Neuronal stem cell (in vitro differentiated cells): Measurements from ENCODE around the gene CNOT6.

Source experiments
- DNase-seq: peaks from one replicate; pipeline ENCODE4 v3.0.0-alpha.2; 2013; ENCODE audit warnings: low spot score
- H2AFZ ChIP-seq: one replicate; pipeline ENCODE4 v1.6.1; 2013; ENCODE audit warnings: mild to moderate bottlenecking, low read length, inconsistent platforms
- H2AK5ac ChIP-seq: 2 replicates; pipeline ENCODE4 v1.6.1; 2013; ENCODE audit warnings: low read depth, mild to moderate bottlenecking, inconsistent platforms, low read length, moderate library complexity, mixed read lengths
- H2BK120ac ChIP-seq: 2 replicates; pipeline ENCODE4 v1.6.1; 2013; ENCODE audit warnings: low read depth, mild to moderate bottlenecking, inconsistent platforms, low read length, moderate library complexity, mixed read lengths
- H2BK12ac ChIP-seq: one replicate; pipeline ENCODE4 v1.6.1; 2013; ENCODE audit warnings: low read length, inconsistent platforms
- H2BK15ac ChIP-seq: 2 replicates; pipeline ENCODE4 v1.6.1; 2013; ENCODE audit warnings: mild to moderate bottlenecking, low read length, inconsistent platforms, mixed read lengths
- H2BK5ac ChIP-seq: one replicate; pipeline ENCODE4 v1.6.1; 2013; ENCODE audit warnings: inconsistent platforms, mild to moderate bottlenecking, low read length, moderate library complexity
- H3K14ac ChIP-seq: one replicate; pipeline ENCODE4 v1.6.1; 2013; ENCODE audit warnings: low read length, inconsistent platforms
- H3K18ac ChIP-seq: 2 replicates; pipeline ENCODE4 v1.6.1; 2013; ENCODE audit warnings: low read length, inconsistent platforms
- H3K23ac ChIP-seq: 2 replicates; pipeline ENCODE4 v1.6.1; 2013; ENCODE audit warnings: low read depth, mild to moderate bottlenecking, mixed read lengths, low read length, inconsistent platforms; ENCODE audit not compliant: poor library complexity
- H3K27ac ChIP-seq: replicated peaks from 3 replicates; pipeline ENCODE4 v1.5.1; 2013; ENCODE audit warnings: low read length, inconsistent platforms
- H3K27me3 ChIP-seq, 3 experiments: 2 replicates each; pipeline ENCODE4 v1.6.1; 2013; ENCODE audit warnings: low read length in 3 of 3, mild to moderate bottlenecking in 2 of 3, inconsistent platforms in 1 of 3, low read depth in 1 of 3, mixed read lengths in 1 of 3, moderate library complexity in 1 of 3; ENCODE audit not compliant: control insufficient read depth in 3 of 3, insufficient read depth in 3 of 3
- H3K36me3 ChIP-seq, 2 donors: replicated peaks in 1 of 2; 2 replicates each; pipeline ENCODE4 v1.6.1; 2013; ENCODE audit warnings: low read length in 2 of 2; ENCODE audit not compliant: control insufficient read depth in 2 of 2, insufficient read depth in 2 of 2
- H3K4ac ChIP-seq: 2 replicates; pipeline ENCODE4 v1.6.1; 2013; ENCODE audit warnings: inconsistent platforms, mild to moderate bottlenecking, low read length, moderate library complexity
- H3K4me1 ChIP-seq, 2 donors: 1 replicate in 1 of 2; 2 replicates in 1 of 2; pipeline ENCODE4 v1.6.1; 2013; ENCODE audit warnings: low read length in 2 of 2, low read depth in 1 of 2; ENCODE audit not compliant: control insufficient read depth in 2 of 2, insufficient read depth in 1 of 2
- H3K4me2 ChIP-seq: one replicate; pipeline ENCODE4 v1.6.1; 2013; ENCODE audit warnings: mild to moderate bottlenecking, low read length, inconsistent platforms; ENCODE audit not compliant: insufficient read depth, poor library complexity, severe bottlenecking
- H3K4me3 ChIP-seq, 2 donors: 2 replicates each; pipeline ENCODE4 v1.5.1; 2013; ENCODE audit warnings: low read length in 2 of 2, mild to moderate bottlenecking in 2 of 2, inconsistent platforms in 1 of 2, moderate library complexity in 1 of 2
- H3K79me1 ChIP-seq: one replicate; pipeline ENCODE4 v1.6.1; 2013; ENCODE audit warnings: low read depth, mild to moderate bottlenecking, inconsistent platforms, low read length, moderate library complexity
- H3K9ac ChIP-seq: one replicate; pipeline ENCODE4 v1.6.1; 2013; ENCODE audit warnings: mild to moderate bottlenecking, low read depth, low read length, inconsistent platforms; ENCODE audit not compliant: poor library complexity
- H3K9me3 ChIP-seq, 2 donors: replicated peaks in 1 of 2; 2 replicates each; pipeline versions ENCODE3 to v1.6.1; 2013; ENCODE audit warnings: low read length in 2 of 2, mild to moderate bottlenecking in 2 of 2, inconsistent platforms in 1 of 2, low read depth in 1 of 2, mixed read lengths in 1 of 2, moderate library complexity in 1 of 2; ENCODE audit not compliant: control insufficient read depth in 2 of 2, insufficient read depth in 1 of 2
- H4K8ac ChIP-seq: one replicate; pipeline ENCODE4 v1.6.1; 2013; ENCODE audit warnings: low read depth, mild to moderate bottlenecking, inconsistent platforms, low read length, moderate library complexity
- H4K91ac ChIP-seq: one replicate; pipeline ENCODE4 v1.6.1; 2013; ENCODE audit warnings: low read length, low read depth, mild to moderate bottlenecking, inconsistent platforms; ENCODE audit not compliant: poor library complexity
- WGBS, 2 donors: extraction: QIAGEN DNeasy Blood & Tissue Kit; methylation state at CpG; one replicate each; pipeline ENCODE4 v1.1.7; 2013; ENCODE audit warnings: missing lambda C conversion rate in 2 of 2, mixed read lengths in 1 of 2; ENCODE audit not compliant: insufficient read length in 2 of 2, insufficient replicate concordance in 1 of 2; ENCODE audit errors: extremely low coverage in 2 of 2; 5-methylcytosine and 5-hydroxymethylcytosine counted together

The CNOT6 gene

DNA sequence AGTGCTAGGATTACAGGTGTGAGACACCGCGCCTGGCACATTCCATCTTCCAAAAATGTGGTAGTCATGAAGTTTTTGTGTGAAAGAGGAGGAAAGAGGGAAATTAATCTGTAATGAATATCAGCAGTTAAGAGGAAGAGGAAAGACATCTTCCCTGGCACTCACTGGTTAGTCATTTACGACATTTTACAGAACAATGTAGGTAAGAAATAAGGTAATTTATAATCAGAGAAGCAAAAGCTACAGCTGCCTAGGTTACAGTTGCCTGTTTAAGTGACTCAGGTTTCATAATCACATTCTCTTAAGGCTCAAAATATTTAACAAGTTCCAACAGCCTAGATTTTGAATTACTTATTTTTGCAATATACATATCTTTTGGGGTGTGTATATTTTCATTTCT is 26.9 kb downstream of the CNOT6 start:
- no peak overlapping the region for H3K9ac ChIP-seq
- no peak overlapping the region for H3K4me3 ChIP-seq
- no peak overlapping the region for H2AFZ ChIP-seq
- no peak overlapping the region for H3K4ac ChIP-seq
- H3K18ac ChIP-seq, result no peak overlapping the region
- no peaks in the 10 kb centered on the region for H3K27me3 ChIP-seq
- no peak overlapping the region for H4K8ac ChIP-seq
- no peak overlapping the region for H2BK5ac ChIP-seq
- no peak overlapping the region for H2BK15ac ChIP-seq
- no peak overlapping the region for H2BK12ac ChIP-seq
- peaks cover 0 to 42% of the 10 kb centered on the region in 2 donors for H3K36me3 ChIP-seq
- no peak for DNase-seq
- peaks cover 2 to 11% of the 10 kb centered on the region in 2 donors for H3K4me1 ChIP-seq
- no peak overlapping the region for H2AK5ac ChIP-seq
- peaks cover 3% of the 10 kb centered on the region for H3K79me1 ChIP-seq
- H3K27ac ChIP-seq, result no peak overlapping the region
- no peaks in the 10 kb centered on the region for H3K9me3 ChIP-seq
- H3K4me2 ChIP-seq, result no peak overlapping the region
- H3K14ac ChIP-seq, result no peak overlapping the region
- no peak overlapping the region for H3K23ac ChIP-seq
- no peak overlapping the region for H4K91ac ChIP-seq
- no peak overlapping the region for H2BK120ac ChIP-seq
- WGBS, 2 donors, result no CpG with 5 or more reads among the region's 3 CpGs

DNA sequence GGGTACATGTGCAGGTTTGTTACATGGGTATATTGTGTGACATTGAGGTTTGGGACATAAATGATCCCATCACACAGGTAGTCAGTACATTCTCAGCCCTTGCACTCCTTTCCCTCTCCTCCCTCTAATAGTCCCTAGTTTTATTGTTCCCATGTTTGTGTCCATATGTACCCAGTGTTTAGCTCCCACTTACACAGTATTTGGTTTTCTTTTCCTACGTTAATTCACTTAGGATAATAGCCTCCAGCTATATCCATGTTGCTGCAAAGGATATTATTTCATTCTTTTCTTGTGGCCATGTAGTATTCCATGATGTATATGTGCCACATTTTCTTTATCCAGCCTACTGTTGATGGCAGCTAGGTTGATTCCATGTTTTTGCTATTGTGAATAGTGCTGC is 27.4 kb downstream of the CNOT6 start:
- Histone ChIP-seq H3K18ac (no peak overlapping the region), H3K79me1 (peaks cover 5% of the 10 kb centered on the region), H2BK15ac (no peak overlapping the region), H3K4me1 (peaks cover 2 to 13% of the 10 kb centered on the region in 2 donors), H3K27ac (no peak overlapping the region), H4K91ac (no peak overlapping the region), H2BK120ac (no peak overlapping the region), H3K14ac (no peak overlapping the region), H4K8ac (no peak overlapping the region), H3K27me3 (no peaks in the 10 kb centered on the region), H3K4me3 (no peak overlapping the region), H2AK5ac (no peak overlapping the region), H2BK12ac (no peak overlapping the region), H2AFZ (no peak overlapping the region), H3K4me2 (no peak overlapping the region), H3K23ac (no peak overlapping the region), H3K9ac (no peak overlapping the region), H3K36me3 (peaks cover 0 to 43% of the 10 kb centered on the region in 2 donors), H2BK5ac (no peak overlapping the region), H3K9me3 (no peaks in the 10 kb centered on the region), H3K4ac (no peak overlapping the region)
- DNase-seq, result no peak
- no CpG with 5 or more reads among the region's 1 CpG for WGBS, 2 donors

DNA sequence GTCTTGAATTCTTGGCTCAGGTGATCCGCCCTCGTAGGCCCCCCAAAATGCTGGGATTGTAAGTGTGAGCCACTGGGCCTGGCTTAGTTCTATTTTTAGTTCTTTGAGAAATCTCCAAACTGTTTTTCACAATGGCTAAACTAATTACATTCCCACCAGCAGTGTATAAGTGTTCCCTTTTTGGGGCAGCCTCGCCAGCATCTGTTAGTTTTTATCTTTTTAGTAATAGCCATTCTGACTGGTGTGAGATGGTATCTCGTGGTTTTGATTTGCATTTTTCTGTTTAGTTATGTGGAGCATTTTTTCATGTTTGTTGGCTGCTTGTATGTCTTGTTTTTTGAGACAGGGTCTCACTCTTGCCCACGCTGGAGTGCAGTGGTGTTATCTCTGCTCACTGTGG is 28.2 kb downstream of the CNOT6 start:
- Histone ChIP-seq H3K4ac (no peak overlapping the region), H3K36me3 (peaks cover 0 to 46% of the 10 kb centered on the region in 2 donors), H2BK12ac (no peak overlapping the region), H3K18ac (no peak overlapping the region), H2AFZ (no peak overlapping the region), H2AK5ac (no peak overlapping the region), H4K8ac (no peak overlapping the region), H2BK5ac (no peak overlapping the region), H3K23ac (no peak overlapping the region), H3K14ac (no peak overlapping the region), H3K9ac (no peak overlapping the region), H3K9me3 (peaks cover 0 to under 1% of the 10 kb centered on the region in 2 donors), H3K4me1 (peaks cover 2 to 13% of the 10 kb centered on the region in 2 donors), H3K27ac (no peak overlapping the region), H2BK120ac (no peak overlapping the region), H3K4me3 (no peak overlapping the region), H2BK15ac (no peak overlapping the region), H3K27me3 (no peaks in the 10 kb centered on the region), H4K91ac (no peak overlapping the region), H3K4me2 (no peak overlapping the region), H3K79me1 (peaks cover 5% of the 10 kb centered on the region)
- no CpG with 5 or more reads among the region's 5 CpGs for whole genome bisulfite sequencing, 2 donors
- DNase-seq, result no peak

DNA sequence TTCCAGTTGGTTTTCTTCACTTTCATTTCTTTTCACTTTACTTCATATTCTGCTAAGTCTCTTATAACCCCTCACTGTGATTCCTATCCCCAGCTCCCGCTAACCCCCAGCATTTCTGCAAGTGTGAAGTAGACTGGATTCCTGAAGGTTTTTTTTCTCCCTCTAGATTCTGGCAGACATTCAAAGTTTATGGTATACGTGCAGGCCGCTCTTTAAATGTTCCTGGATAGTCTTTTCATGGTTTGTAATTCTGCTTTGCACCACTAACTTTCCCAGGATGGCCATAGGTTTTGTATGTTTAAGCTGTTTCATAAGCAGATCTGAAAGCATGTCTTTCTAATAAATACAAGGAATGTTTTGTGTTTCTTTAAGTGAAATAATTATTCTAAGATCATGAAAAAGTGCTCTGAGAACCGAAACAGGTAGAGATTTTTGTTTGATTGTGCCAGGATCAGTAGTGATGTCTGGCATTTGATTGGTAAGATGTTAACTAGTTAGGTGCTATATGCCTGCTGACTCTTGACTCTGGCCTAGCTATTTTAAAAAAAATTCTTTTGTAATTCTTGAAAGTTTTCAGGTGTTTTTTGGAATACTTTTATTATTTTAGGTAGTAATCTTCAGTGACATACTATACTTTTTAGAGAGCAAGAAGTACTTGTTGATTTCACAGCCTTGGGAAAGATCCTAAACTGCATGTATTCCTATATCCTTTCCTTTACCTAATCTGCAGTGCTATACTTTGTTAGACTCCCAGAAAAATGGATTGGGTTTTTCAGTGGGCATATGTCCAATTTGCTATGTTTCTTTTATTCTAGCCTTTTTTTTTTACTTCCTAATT is 29.7 kb downstream of the CNOT6 start:
- no CpG with 5 or more reads among the region's 4 CpGs for WGBS, 2 donors
- Histone ChIP-seq H3K4me1 (peaks cover 2 to 13% of the 10 kb centered on the region in 2 donors), H2AK5ac (no peak overlapping the region), H3K4ac (no peak overlapping the region), H3K27ac (no peak overlapping the region), H3K9me3 (peaks cover 4 to 10% of the 10 kb centered on the region in 2 donors), H2AFZ (no peak overlapping the region), H4K8ac (no peak overlapping the region), H3K18ac (no peak overlapping the region), H2BK12ac (no peak overlapping the region), H3K4me2 (no peak overlapping the region), H3K79me1 (peaks cover 9% of the 10 kb centered on the region), H3K4me3 (no peak overlapping the region), H2BK15ac (no peak overlapping the region), H3K27me3 (no peaks in the 10 kb centered on the region), H3K36me3 (peaks cover 5 to 56% of the 10 kb centered on the region in 2 donors), H2BK120ac (no peak overlapping the region), H2BK5ac (no peak overlapping the region), H3K23ac (no peak overlapping the region), H3K9ac (no peak overlapping the region), H4K91ac (no peak overlapping the region), H3K14ac (no peak overlapping the region)
- no peak for DNase-seq
